ES-I3 (cell line): Measurements from ENCODE around the gene AKAP13.

ENCODE experiments used
- H3K36me3 ChIP-seq: 2 replicates; pipeline ENCODE4 v1.6.1; 2013; ENCODE audit warnings: mild to moderate bottlenecking, low read length, control low read depth, moderate library complexity; ENCODE audit not compliant: insufficient read depth
- H3K4me1 ChIP-seq: 2 replicates; pipeline ENCODE4 v1.6.1; 2013; ENCODE audit warnings: mild to moderate bottlenecking, control low read depth, low read length; ENCODE audit not compliant: insufficient read depth
- H3K9ac ChIP-seq: 2 replicates; pipeline ENCODE4 v1.6.1; 2013; ENCODE audit warnings: low read depth, mild to moderate bottlenecking, low read length, moderate library complexity
- H3K9me3 ChIP-seq: 2 replicates; pipeline ENCODE4 v1.6.1; 2013; ENCODE audit warnings: mild to moderate bottlenecking, low read length, moderate library complexity; ENCODE audit not compliant: control insufficient read depth, insufficient read depth

AKAP13 gene

GRCh38 chr15:85362436-85363081 is 17.8 kb upstream of the AKAP13 start:
- H3K4me1 ChIP-seq = no peaks in the 10 kb centered on the region
- no peaks in the 10 kb centered on the region for H3K36me3 ChIP-seq
- H3K9me3 ChIP-seq = no peaks in the 10 kb centered on the region
- no peak overlapping the region for H3K9ac ChIP-seq

- Histone ChIP-seq H3K9ac (no peak overlapping the region), H3K9me3 (no peaks in the 10 kb centered on the region), H3K4me1 (no peaks in the 10 kb centered on the region), H3K36me3 (no peaks in the 10 kb centered on the region)
Observed at GRCh38 chr15:85365980-85366379, 14.4 kb upstream of the AKAP13 start.

- Histone ChIP-seq H3K36me3 (no peaks in the 10 kb centered on the region), H3K4me1 (no peaks in the 10 kb centered on the region)
Observed at GRCh38 chr15:85367741-85368140, 12.7 kb upstream of the AKAP13 start.

GRCh38 chr15:85374831-85375230 is 5.6 kb upstream of the AKAP13 start:
- H3K4me1 ChIP-seq = no peaks in the 10 kb centered on the region
- no peaks in the 10 kb centered on the region for H3K36me3 ChIP-seq
- no peak overlapping the region for H3K9ac ChIP-seq
- no peaks in the 10 kb centered on the region for H3K9me3 ChIP-seq

More at GRCh38 chr15:85367741-85368140, 12.7 kb upstream of the AKAP13 start:
- Histone ChIP-seq H3K9ac (no peak overlapping the region), H3K9me3 (no peaks in the 10 kb centered on the region)

GRCh38 chr15:85377269-85377668 is 3.1 kb upstream of the AKAP13 start:
- no peaks in the 10 kb centered on the region for H3K9me3 ChIP-seq
- H3K36me3 ChIP-seq = no peaks in the 10 kb centered on the region
- peaks cover under 1% of the 10 kb centered on the region; the same call in 1 of the 2 replicates for H3K4me1 ChIP-seq
- H3K9ac ChIP-seq = no peak overlapping the region

GRCh38 chr15:85377986-85378385 is 2.4 kb upstream of the AKAP13 start:
- no peaks in the 10 kb centered on the region for H3K9me3 ChIP-seq
- peaks cover 4% of the 10 kb centered on the region; the same call in 1 of the 2 replicates for H3K4me1 ChIP-seq
- H3K9ac ChIP-seq = no peak overlapping the region
- H3K36me3 ChIP-seq = no peaks in the 10 kb centered on the region

GRCh38 chr15:85379403-85380131 is 836 bp upstream of the AKAP13 start:
- Histone ChIP-seq H3K36me3 (no peaks in the 10 kb centered on the region), H3K4me1 (peaks cover 9% of the 10 kb centered on the region), H3K9me3 (no peaks in the 10 kb centered on the region), H3K9ac (peak overlapping the region; percentile 70)

- Histone ChIP-seq H3K9me3 (no peaks in the 10 kb centered on the region), H3K36me3 (no peaks in the 10 kb centered on the region), H3K4me1 (peaks cover 9% of the 10 kb centered on the region), H3K9ac (peak overlapping the region; percentile 73)
Observed at GRCh38 chr15:85380812-85381642, 624 bp downstream of the AKAP13 start.

- Histone ChIP-seq H3K4me1 (peaks cover 9% of the 10 kb centered on the region), H3K9me3 (no peaks in the 10 kb centered on the region), H3K36me3 (no peaks in the 10 kb centered on the region), H3K9ac (peak overlapping the region; percentile 73)
Observed at GRCh38 chr15:85381850-85382751, 1.7 kb downstream of the AKAP13 start.

GRCh38 chr15:85382942-85383341 is 2.5 kb downstream of the AKAP13 start:
- no peak overlapping the region for H3K9ac ChIP-seq
- H3K4me1 ChIP-seq = peaks cover 9% of the 10 kb centered on the region
- no peaks in the 10 kb centered on the region for H3K9me3 ChIP-seq
- H3K36me3 ChIP-seq = no peaks in the 10 kb centered on the region

GRCh38 chr15:85383470-85384148 is 3.2 kb downstream of the AKAP13 start:
- H3K36me3 ChIP-seq = no peaks in the 10 kb centered on the region
- H3K9me3 ChIP-seq = no peaks in the 10 kb centered on the region
- peaks cover 11% of the 10 kb centered on the region for H3K4me1 ChIP-seq
- no peak overlapping the region for H3K9ac ChIP-seq

GRCh38 chr15:85386261-85386660 is 5.9 kb downstream of the AKAP13 start:
- H3K4me1 ChIP-seq = peaks cover 18% of the 10 kb centered on the region
- H3K36me3 ChIP-seq = no peaks in the 10 kb centered on the region
- H3K9me3 ChIP-seq = no peaks in the 10 kb centered on the region
- no peak overlapping the region for H3K9ac ChIP-seq

- Histone ChIP-seq H3K9me3 (no peaks in the 10 kb centered on the region), H3K4me1 (peaks cover 17% of the 10 kb centered on the region), H3K36me3 (no peaks in the 10 kb centered on the region), H3K9ac (no peak overlapping the region)
Observed at GRCh38 chr15:85388566-85389305, 8.3 kb downstream of the AKAP13 start.
